ENCODE data around the gene ADAMTS17.
"Not testable (repeated sequence)": the region's sequence is repeated elsewhere in the genome, so short reads cannot be mapped to it uniquely, and the experiment has no call there.

ADAMTS17 gene

DNA sequence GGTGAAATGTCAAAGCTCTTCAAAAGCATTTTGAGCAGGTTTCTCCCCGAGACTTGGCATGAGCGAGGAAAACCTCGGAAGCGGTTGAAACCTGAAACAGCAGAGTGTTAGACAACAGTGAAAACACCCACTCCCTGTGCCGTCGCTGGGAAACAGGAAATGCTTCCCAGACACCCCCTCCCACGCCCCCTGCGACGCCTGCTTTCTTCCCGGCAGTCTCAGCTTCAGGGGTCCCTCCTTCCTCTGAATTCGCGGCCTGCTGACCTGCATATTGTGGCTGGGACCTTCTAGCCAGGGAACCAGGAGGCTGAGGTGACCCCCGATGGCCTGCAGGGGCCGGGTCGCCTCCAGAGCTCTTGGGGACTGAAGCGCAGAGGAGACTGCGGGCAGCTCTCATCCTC lies 357.9 kb downstream of the ADAMTS17 start:
- DNase-seq: no peak

DNA sequence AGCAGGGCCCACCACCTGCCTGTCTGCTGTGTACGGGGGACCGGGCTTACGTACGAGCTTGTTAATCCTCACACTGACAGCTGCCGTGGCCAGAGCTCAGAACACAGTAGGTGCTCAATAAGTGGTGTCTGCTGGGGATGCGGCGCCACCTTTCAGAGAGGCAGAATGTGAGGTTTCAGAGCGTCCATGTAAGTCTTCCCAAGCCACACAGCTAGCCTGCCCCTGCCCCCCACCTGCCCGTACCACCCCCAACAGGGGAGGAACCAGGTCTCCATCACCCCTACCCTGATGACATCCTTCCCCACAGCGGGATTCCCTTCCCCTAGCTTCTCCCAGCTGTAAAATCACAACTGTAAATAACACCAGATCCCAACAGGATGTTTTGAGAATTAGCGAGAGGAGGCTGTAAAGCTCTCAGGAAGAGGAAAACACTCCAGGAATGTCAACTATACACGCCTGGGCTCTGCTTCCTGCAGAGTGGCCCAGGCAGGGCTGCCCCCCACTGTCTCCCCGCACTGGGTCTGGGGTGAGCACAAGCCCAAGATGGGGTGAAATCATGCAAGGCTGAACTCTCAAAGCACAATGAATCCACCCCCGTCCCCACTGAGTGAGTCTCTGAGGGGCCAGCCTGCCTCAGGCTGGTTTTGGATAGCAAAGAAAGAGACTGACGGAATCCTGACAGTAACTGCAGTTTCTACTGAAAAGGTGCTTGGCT lies 358.4 kb downstream of the ADAMTS17 start:
- DNase-seq: no peak

DNA sequence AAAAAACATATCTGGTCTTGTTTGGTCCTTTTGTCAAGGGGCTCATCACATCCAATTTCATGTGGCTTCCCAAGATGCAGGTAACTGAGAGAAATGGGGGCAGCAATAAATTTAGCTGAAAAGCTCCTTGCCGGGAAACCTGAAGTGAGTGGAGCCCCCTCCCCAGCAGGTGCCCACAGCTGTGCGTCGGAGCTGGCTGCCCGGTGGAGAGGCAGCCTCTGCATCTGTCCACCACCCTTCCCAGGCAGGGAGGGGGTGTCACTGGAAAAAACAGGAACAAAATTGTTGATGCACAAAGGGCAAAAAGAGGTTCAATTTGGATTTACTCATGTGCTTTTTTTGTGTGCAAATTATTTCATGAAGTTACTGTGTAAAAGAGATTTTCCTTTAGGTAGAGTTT lies 359.1 kb downstream of the ADAMTS17 start:
- DNase-seq: no peak

DNA sequence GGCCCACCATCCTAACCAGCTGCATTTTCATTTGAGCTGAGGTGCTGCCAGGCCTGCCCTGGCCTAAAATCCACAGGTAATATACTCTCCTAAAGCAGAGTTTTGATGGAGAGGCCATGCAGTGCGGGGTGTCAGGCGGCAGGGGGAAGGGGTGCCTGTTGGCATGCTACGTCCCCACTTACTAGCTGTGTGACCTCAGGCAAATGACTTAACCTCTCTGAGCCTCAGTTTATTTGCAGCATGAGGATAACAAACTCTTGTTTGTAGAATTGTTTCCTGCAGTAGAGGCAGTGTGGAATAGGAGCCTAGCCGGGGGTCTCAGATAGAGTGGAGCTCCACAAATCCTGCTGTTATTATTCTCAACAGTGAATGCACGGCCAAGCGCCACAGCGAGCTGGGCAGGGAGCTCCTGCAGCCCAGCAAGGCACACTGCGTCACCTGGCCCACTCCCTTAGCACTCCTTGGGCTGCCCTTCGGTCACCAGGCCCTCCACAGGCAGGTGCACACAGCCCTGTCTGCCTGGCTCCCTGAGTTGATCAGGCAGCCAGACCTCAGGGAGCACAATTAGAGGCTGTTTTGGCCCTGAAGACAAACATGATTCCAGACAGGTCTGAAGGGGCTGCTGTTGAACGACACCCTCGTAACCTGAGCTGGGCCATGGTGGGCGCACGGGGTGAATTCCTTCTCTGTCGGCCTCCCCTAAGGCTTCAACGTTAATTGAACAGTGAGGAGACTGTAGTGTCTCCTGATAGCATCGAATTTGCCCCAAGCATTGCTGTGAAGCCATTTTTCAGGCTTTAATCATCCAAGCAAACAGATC lies 359.7 kb downstream of the ADAMTS17 start:
- DNase-seq: no peak

DNA sequence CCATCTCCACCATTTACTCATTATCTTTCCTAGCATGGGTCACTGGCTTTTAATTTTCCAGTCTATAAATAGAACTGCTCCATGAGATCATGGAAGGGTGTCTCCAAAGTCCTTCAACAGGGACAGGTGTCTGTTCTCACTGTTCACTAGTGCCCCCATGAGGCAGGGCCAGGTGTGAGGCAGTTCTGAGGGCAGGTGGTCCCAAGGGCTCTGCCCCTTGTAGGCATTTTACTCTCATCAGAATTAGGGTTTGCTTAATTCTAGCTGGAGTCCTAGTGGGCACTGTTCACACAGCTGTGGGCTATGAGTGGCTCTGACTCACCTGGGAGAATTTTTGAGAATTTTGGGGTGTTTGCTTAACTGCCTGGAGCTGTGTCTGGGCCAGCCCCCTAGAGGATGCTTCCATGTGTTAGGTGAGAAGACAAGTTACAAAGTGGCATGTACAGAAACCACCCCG lies 360.6 kb downstream of the ADAMTS17 start:
- DNase-seq: no peak

DNA sequence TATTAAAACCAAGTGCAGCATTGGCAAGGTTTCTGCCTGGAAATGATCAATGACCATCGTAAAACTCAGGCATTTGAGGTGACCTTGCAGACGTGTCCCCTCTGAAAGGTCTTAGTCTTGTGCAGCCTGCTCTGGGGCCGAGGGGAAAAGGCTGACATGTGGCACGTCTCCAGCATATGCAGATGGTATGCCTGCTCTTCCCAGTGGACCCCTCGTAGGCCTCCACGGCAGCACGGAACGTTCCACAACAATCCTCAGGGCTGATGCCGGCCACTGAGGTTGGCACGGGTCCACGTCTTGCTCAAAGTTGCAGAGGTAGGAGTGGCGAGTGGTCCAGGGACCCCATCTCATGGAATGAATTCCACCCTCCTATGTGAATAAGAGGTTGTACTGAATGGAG lies 361.0 kb downstream of the ADAMTS17 start:
- no peak for DNase-seq

DNA sequence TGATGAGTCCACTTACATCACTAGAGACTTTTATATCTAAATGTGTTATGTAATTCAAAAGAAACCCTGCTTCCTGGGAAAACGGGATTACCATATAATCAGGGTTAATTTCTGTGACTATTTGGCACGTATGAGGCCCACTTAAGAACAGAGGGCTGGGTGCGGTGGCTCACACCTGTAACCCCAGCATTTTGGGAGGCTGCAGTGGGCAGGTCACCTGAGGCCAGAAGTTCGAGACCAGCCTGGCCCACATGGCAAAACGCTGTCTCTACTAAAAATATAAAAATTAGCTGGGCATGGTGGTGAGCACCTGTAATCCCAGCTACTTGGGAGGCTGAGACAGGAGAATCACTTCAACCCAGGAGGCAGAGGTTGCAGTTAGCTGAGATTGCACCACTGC lies 361.9 kb downstream of the ADAMTS17 start:
- DNase-seq: not testable (repeated sequence)

DNA sequence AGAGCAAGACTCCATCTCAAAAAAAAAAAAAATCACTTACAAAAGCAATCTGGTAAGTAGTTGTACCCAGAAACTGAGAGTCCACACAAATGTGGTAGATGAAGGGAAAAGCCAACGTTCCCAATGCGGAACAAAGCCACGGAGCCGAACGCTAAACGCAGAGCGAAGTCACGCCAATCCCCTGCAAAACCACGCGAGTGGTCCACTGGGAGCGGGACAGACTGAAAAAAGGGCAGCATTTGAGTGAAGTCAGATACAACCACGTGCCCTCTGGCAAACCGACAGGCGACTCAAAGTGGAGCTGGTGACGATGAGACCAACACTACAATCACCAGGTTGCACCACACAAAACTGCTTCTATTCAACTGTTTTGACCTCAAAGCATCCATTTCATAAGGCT lies 362.4 kb downstream of the ADAMTS17 start:
- no peak for DNase-seq

DNA sequence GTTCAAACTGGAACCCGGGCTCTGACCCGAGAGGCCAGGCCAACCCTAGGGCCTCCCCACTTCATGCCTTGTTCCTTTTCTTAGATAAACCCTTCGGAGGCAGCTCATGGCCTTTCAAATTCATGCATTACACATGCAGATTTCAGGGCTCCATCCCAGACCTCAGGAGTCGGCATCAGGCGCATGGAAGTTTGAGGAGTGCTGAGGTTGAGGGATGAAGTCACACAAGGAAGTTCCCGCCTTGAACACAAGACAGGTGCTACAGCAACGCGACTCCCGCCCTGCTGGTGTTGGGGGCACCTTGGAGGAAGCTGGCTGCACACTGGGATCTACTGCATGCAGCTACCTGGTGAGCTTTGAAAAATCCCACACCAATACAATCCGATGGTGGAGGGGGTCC lies 363.3 kb downstream of the ADAMTS17 start:
- no peak for DNase-seq

DNA sequence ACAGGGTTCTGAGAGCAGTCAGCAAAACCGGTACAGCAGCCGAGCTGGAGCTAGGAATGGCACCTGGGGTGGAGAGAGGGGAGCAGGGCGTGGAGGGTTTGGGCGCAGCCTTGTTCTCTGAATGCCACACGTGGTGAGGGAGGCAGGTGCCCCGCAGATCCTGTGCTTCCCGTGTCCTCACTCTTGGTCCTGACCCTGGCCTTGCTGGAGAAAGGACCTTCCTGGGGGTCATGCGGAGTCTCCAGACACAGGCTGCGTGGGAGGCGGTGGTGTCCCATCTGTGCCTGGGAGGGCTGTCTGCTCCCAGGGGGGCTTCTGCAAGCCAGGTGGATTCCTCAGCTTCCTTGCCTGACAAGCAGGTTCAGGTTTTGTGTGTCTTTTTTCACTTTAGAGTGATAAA lies 363.8 kb downstream of the ADAMTS17 start:
- DNase-seq: no peak

DNA sequence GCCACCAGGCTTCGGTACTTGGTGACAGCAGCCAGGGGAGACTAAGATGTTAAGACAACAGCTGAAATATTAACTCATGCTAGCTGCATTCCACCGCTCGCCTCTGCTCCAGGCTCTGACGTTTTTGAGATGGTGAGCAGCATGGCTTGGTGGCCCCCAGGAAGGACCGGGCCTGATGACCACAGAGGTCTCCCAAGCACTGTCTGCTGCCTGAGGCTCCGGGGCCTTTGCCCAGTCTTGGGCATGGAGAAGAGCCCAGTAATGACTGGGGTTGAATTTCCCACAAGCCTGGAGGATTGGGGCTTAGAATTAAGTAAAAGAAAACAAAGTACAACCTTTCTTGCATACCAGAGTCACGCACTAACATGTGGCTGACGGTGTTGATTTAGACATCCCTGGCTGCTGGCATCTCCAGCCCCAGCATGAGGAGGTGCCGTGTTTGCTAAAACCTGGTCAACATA lies 364.9 kb downstream of the ADAMTS17 start:
- no peak for DNase-seq

DNA sequence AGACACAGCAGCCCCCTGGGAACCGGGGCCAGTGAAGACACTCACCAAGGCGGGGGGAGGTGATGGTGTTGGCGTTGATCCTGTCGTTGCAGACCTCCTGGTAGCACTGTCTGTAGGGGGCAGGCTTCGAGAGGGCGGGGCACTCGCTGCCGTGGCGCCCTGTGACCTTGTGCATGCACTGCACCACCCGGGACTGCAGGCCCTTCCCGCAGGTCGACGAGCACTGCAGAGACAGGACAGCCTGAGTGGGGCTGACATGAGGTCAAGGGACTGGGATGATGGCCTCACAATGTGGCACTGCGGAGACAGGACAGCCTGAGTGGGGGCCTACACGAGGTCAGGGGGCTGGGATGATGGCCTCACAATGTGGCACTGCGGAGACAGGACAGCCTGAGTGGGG lies 365.8 kb downstream of the ADAMTS17 start:
- DNase-seq: no peak

DNA sequence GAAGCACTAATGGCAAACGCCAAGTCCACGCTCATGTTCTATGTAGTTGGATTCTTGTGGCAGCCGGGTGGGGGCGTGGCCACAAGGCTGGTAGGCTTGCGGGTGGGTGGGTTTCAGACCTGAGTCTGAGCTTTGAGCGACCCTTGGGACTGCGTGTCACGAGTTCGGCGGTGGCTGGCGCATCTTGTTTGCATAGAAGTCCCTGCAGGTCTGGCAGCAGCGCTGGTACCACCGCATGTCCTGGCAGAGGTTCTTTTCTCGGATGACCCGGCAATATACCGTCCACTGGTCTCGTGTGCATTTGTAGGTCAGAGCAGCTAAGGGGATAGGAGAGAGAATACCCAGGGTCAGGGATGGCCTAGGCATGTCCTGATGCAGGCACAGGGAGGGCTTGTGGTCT lies 367.5 kb downstream of the ADAMTS17 start:
- no peak for DNase-seq

DNA sequence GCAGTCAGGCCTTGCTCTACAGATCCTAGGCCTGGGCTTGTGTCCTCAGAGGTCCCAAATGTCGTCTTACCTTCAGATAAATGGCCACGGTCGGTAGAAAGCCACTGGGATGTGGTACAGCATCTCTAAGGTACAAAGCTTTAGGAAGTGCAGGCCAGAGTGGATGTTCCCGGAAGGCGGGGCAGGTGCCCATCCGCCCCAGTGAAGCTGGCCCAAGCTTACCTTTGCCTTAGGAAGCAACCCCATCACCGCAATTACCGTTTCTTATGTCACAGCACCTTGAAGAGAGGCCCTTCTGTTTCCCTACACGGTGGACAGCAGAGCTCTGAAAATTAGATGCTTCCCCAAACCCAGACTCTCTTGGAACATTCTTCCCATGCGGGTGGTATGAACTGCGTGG lies 368.4 kb downstream of the ADAMTS17 start:
- no peak for DNase-seq

DNA sequence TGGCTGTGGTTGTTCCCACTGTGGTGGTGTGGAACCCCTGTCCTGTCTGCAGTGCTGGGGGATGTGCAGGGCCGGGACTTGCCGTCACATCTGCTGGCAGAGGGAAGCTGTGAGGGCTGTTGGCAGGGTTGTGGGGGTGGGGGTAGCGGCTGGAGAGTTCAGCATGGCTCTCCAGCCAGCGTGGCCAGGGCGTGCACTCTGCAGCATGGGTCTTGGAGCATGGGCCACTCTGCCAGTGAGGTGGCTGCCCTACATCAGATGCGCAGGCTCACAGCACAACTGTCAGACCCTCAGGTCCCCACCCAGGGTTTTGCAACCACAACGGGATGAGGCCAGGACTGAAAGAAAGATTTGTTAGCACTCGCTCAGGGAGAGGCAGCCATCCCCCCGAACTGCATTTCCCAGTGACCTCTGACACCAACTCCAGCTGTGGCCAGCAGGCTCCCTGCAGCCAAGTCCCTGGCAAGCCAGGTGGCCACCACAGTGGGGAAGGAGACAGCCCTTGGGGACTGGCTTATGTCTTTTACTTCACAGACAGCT lies 370.8 kb downstream of the ADAMTS17 start:
- no peak for DNase-seq

DNA sequence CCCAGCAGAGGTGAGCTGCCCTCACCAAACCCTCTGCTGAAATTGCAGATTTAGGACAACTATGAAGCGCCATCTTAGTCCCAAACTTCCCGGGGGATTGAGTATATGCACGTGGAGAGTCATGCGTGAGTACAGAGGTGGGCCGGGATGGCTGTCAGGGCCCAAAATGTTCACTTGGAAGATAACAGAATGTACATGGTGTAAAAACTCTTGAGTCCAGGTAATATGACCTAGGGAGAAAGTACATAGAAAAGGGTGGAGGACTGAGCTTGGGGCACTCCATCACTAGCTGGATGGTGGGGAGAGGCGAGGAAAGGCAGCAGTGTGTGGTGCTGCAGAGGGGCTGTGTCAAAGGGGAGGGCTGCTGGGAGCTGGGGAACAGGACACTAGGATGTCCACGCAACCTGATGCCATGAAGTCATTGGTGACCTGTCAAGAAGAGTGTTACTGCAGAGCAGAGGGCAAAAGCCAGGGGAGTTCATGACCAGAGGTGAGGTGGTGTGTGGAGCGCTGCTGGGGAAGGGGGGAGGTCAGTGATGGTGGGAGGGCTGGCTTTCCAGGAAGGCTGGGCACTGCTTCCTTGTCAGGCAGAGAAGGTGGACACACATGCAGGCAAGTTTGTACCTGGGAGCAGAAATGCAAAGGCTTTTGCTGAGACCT lies 372.4 kb downstream of the ADAMTS17 start:
- no peak for DNase-seq

DNA sequence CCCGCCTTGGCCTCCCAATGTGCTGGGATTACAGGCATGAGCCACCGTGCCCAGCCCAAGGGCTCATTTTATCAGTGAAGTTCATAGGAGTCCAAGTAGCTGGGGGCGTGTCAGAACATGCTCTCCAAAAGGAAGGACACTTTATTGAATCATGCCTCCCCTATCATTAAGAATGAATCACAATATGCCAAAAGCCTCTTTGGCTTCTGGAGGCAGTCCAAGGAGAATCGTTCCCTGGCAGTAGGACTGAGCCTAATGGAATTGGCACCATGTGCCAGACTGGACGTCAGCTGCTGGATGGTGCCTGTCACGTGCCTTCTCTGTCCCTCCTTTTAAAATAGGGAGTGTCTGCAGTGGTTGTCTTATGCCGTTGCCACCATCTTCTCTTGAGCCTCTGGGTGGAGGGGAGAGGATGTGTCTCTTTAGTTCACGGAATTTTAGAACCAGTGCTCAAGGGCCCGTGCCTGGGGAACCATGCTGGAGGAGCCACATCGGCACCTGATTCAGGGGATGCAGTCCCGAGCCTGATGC lies 373.9 kb downstream of the ADAMTS17 start:
- DNase-seq: no peak

DNA sequence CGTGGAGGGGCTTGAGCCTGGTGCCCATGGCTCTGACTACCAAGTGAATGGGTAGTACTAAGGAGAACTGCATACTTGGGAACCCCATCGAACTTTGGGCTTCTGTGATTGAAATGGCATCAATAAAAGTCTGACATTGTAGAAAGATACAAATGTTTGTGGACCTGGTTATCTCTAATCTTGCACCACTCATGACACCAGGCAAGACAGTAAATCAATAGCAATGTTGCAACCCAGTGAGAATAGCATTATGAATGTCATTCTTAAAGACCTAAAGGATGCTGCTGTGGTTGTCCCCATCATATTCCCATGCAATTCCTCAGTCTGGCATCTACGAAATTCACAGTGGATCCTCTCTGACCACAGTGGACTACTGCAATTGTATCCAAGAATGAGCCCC lies 375.0 kb downstream of the ADAMTS17 start:
- DNase-seq: no peak

DNA sequence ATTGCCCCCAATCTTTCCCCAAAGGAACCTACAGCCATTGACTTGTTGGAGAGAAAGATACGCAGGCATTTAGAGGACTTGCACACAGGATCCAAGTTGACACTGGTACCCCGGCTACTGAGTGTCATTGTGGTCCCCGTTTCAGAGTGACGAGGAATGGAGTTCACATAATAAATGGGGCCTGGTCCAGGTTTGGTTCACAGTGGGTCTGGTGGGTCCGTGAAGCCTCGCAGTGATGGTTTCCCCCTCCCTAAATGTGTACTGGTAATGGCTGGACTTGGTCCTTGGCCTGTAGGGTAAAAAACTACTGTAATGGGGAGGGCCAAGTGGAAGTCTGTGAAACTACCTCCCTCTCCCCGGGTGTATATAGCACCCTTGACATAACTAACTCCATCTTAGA lies 376.4 kb downstream of the ADAMTS17 start:
- no peak for DNase-seq

DNA sequence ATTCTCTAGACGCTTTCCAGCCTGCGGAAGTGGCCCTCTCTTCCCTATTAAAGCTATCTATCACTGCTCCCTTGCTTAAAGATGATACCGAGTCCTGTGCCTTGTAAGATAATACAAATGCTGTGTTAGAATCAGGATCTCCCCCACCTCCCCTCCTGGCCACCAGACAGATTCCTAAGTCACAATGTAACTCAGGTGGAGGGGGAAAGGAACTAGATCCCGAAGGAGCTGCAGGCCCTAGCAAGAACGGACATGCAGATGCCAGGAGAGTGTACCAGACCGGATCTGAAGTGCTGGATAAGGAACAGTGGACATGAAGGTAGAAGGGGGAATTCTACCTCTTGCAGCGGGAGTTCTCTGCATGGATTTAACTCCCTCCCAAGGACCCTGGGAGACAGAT lies 377.8 kb downstream of the ADAMTS17 start:
- no peak for DNase-seq

DNA sequence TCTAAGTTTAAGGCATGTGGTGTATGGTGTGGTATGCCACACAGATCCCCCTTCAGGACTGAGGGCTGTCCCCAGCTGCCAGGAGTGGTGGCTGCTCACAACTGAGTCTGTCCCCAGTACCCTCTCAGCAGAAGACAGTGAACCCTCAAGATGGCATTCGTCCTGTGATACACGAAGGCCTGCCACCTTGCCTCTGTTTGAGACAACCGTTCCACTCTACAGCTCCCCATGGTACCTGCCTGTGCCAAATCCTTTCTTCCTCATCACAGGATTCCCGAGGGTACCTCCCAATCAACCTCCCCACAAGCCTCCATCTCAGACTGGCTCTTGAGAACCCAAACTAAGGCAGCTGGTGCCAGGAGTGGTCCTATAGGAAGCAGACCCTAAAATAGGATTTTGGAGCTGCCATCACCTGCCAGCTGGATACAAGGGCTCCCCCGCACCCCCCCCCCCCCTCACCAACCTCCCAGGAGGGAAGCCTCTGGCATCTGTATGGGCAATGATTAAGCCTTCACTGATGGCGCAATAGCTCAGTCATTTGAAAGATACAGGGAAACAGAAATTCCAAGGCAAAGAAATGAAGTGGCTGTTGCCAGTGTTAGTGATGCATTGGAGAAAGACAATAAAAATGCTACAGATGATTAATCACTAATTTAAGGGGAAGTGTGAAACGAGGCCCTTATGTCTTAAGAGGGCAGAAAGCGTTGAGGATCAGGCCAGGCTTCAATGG lies 378.5 kb downstream of the ADAMTS17 start:
- DNase-seq: no peak

DNA sequence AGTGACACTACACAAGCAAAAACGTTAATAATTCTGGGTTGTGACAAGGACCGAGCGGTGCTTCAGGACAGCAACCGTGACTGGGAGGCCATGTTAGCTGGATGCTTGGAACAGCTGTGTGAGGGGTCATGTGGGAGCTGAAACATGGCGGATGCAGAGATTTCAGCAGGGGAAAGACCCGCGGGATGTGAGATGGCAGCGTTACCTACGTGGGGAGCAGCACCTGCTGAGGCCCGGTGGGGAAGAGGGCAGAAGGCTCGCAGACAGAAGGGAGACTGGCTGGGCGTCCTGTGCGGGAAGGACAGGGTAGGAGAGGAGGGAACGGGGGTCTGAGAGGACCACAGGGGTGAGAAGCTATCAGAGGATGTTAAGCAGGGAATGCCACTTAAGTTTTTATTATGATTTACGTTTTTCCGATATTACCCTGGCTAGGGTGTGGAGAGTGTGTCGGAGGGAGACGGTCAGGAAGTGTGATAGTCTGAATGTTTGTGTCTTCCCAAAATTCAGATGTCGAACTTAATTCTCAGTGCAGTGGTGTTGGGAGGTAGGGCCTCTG lies 379.7 kb downstream of the ADAMTS17 start:
- no peak for DNase-seq

Measured in NCI-H1048 (cell line).